GM11168 (cell line): ENCODE measurements around the gene PTPRO.

Source experiments
- in situ Hi-C: fragments of 300-500 bp; cut with MboI; formaldehyde crosslinking; loops from one replicate; pipeline ENCODE4 v1.12.0; 2022; ENCODE audit warnings: low sequenced_read_pairs; ENCODE audit not compliant: unreplicated experiment

PTPRO gene

GRCh38 chr12:15344561-15344960 lies 22.3 kb downstream of the PTPRO start:
- in situ Hi-C loops = no loop called here

- in situ Hi-C loops = no loop called here
Measured at GRCh38 chr12:15346488-15346887, 24.2 kb downstream of the PTPRO start.

GRCh38 chr12:15350643-15351042 lies 28.3 kb downstream of the PTPRO start:
- in situ Hi-C loops = no loop called here

- in situ Hi-C loops = no loop called here
Measured at GRCh38 chr12:15355766-15356165, 33.5 kb downstream of the PTPRO start.

GRCh38 chr12:15356951-15357364 lies 34.6 kb downstream of the PTPRO start:
- in situ Hi-C loops = no loop called here

- in situ Hi-C loops = no loop called here
Measured at GRCh38 chr12:15364221-15365160, 42.2 kb downstream of the PTPRO start.

GRCh38 chr12:15368812-15369211 lies 46.5 kb downstream of the PTPRO start:
- in situ Hi-C loops = no loop called here

GRCh38 chr12:15372352-15372751 lies 50.0 kb downstream of the PTPRO start:
- in situ Hi-C loops = no loop called here

- in situ Hi-C loops = no loop called here
Measured at GRCh38 chr12:15387772-15388171, 65.5 kb downstream of the PTPRO start.

GRCh38 chr12:15389561-15389960 lies 67.3 kb downstream of the PTPRO start:
- in situ Hi-C loops = no loop called here

- in situ Hi-C loops = no loop called here
Measured at GRCh38 chr12:15393037-15393436, 70.7 kb downstream of the PTPRO start.

- in situ Hi-C loops = no loop called here
Measured at GRCh38 chr12:15393995-15394394, 71.7 kb downstream of the PTPRO start.

GRCh38 chr12:15404485-15404884 lies 82.2 kb downstream of the PTPRO start:
- in situ Hi-C loops = no loop called here

GRCh38 chr12:15405606-15406005 lies 83.3 kb downstream of the PTPRO start:
- in situ Hi-C loops = no loop called here

- in situ Hi-C loops = no loop called here
Measured at GRCh38 chr12:15407025-15407424, 84.7 kb downstream of the PTPRO start.

- in situ Hi-C loops = no loop called here
Measured at GRCh38 chr12:15411842-15412241, 89.5 kb downstream of the PTPRO start.

GRCh38 chr12:15417691-15418090 lies 95.4 kb downstream of the PTPRO start:
- in situ Hi-C loops = no loop called here

GRCh38 chr12:15423629-15424028 lies 101.3 kb downstream of the PTPRO start:
- in situ Hi-C loops = no loop called here

- in situ Hi-C loops = no loop called here
Measured at GRCh38 chr12:15427913-15428312, 105.6 kb downstream of the PTPRO start.

- in situ Hi-C loops = no loop called here
Measured at GRCh38 chr12:15428632-15429031, 106.3 kb downstream of the PTPRO start.

- in situ Hi-C loops = no loop called here
Measured at GRCh38 chr12:15429262-15429661, 107.0 kb downstream of the PTPRO start.

GRCh38 chr12:15435597-15435996 lies 113.3 kb downstream of the PTPRO start:
- in situ Hi-C loops = no loop called here
